ENCODE data around the gene ZNF823.
A peak's percentile ranks its signal among the peaks of the same experiment; 100 is the strongest.

ZNF823 gene

GRCh38 chr19:11737964-11738745 is 591 bp downstream of the ZNF823 start:
- DNase-seq (ENCODE audit: low read depth in 2 of 2), result peak; percentile 9 to 28

- peak in 1 of 2 donors; percentile 1 for DNase-seq (ENCODE audit: low read depth in 2 of 2)
These were observed 2.0 kb downstream of the ZNF823 start for GRCh38 chr19:11736696-11737095.

GRCh38 chr19:11735375-11735774 is 3.4 kb downstream of the ZNF823 start:
- DNase-seq (ENCODE audit: low read depth in 2 of 2), result no peak

GRCh38 chr19:11729586-11729985 is 9.2 kb downstream of the ZNF823 start:
- no peak for DNase-seq (ENCODE audit: low read depth in 2 of 2)

GRCh38 chr19:11722414-11722813 is 16.3 kb downstream of the ZNF823 start:
- no peak for DNase-seq (ENCODE audit: low read depth in 2 of 2)

DNA sequence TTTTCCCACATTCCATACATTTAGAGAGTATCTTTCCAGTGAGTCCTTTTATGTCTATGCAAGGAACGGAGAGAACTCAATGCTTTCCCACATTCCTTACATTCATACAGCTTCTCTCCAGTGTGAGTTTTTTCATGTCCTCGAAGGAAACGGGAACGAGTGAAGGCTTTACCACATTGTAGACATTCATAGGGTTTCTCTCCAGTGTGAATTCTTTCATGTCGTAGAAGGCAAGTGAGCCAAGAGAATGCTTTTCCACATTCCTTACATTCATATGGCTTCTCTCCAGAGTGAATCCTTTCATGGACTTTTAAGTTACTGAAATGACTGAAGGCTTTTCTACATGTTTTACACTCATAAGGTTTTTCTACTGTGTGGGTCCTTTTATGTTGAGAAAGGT is 17.1 kb downstream of the ZNF823 start:
- DNase-seq (ENCODE audit: low read depth in 2 of 2), result no peak

DNA sequence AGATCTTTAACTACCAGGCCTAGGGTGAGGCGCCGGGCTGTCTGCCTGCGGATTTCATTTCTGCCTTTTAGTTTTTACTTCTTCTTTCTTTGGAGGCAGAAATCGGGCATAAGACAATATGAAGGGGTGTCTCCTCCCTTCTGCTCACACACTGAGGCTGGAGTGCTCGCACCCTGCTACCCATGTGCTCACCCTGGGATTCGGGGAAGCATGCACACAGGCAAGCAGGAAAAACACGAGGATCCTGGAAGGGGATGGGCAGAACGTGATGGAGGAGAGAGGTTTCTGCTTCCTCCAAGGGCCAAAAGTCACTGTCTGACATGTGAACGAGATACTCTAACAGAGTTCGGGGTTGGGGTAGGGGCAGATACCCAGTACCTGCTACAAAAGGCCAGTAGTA is 28.4 kb downstream of the ZNF823 start:
- no peak for DNase-seq (ENCODE audit: low read depth in 2 of 2)

DNA sequence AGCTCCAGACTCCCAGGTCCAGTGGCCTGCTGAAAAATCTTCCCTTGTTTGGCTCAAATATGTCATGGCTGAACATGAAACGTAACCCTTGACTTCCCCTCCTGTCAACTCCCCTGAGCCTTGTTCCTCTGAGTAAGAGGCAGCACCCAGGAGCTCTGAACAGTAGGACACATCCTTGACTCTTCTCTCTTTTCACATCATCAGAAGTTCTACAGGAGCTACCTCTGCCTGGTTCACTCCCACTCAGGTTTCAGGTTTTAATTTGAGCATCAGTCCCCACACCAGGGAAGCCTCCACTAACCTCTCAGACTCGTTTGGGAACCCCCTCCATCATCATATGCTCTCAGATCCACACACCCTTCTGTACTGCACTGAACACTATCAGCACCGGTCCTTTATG is 30.3 kb downstream of the ZNF823 start:
- no peak for DNase-seq (ENCODE audit: low read depth in 2 of 2)

GRCh38 chr19:11705474-11705873 is 33.3 kb downstream of the ZNF823 start:
- DNase-seq (ENCODE audit: low read depth in 2 of 2), result no peak

DNA sequence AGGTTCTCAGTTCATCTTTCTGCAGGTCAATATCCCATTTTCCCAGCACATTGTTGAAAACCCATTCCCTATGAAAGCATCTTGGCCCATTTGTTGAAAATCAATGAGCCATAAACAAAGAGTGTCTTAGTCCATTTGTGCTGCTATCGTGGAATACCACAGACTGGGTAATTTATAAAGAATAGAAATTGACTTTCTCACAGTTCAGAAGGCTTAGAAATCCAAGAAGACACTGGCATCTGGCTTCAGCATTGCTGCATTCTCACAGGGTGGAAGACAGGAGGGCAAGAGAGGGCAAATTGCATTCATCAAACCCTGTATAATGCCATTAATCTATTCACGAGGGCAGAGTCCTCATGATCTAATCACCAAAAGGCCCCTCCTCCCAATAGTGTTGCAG is 34.1 kb downstream of the ZNF823 start:
- no peak for DNase-seq (ENCODE audit: low read depth in 2 of 2)

DNA sequence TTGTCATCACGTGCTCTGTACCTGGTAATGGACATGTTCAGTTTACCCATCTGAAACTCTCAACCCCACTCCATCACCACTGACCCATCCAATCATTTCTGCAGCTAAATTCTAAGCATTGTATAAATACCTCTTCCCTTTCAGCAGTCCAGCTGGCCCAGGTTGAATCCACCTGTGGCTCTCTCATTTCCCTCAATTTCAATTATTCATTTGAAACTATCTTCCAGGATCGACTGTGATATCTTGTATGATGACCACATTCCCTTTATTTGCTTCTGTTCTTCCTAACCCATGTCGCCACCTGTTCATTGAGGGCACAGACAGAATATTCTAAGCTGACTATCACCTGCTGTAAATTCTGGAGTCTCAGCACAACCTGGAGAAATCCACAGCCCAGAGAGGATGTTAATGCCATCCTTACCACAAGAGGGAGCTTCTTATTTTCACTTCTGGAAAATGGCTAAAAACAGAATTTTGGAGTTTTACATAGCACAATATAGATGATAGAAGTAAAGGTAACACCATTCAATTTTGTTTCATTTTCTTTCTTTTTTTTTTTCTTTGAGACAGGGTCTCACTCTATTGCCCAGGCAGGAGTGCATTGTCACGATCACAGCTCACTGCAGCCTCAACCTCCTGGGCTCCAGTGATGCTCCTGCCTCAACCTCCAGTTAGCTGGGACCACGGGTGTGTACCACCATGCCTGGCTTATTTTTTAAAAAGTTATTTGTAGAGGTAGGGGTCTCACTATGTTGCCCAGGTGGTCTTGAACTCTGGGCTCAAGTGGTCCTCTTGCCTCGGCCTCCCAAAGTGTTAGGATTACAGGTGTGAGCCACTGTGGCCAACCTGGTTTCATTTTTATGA is 38.6 kb downstream of the ZNF823 start:
- no peak for DNase-seq (ENCODE audit: low read depth in 2 of 2)

GRCh38 chr19:11698231-11698630 is 40.5 kb downstream of the ZNF823 start:
- no peak for DNase-seq (ENCODE audit: low read depth in 2 of 2)

GRCh38 chr19:11697284-11697855 is 41.4 kb downstream of the ZNF823 start:
- no peak for DNase-seq (ENCODE audit: low read depth in 2 of 2)

DNA sequence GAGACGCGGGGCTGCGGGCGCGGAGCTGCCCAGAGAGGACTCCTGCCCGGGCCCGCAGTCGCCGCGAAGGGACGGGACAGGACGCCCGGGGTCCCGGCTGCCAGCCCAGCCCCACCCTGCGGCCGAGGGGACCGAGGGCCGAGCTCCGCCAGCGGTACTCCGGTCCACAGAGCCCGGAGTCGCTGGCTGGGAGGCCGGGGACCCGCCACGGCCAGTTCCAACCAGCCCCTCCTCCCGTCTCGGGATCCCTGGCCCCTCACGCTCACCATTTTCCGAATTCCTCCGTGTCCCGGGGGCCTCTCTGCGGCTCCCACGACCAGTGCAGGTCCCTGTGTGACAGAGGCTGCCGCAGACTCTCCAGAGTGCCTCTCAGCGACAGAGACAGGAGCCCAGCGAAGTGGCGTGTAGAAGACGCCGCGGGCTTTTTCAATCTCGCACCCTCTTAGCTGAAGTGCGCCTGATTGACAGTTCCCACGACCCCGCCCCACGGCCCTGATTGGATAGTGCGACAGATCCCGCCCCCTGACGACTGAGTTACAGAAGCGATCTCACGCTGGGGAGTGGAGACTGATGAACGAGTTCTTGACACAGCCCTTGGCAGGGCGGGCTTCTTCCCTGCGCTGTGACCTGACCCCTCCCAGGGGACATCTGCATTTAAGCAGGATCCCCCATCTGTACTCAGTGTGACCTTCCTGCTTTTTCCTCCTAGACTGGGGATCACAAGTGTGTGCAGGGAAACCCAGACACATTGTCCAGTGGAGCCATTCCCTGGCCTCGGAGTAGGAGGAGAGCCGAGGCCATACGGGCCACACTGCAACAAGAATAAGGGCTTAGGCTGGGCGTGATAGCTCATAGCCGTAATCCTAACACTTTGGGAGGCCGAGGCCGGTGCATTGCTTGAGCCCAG is 44.0 kb downstream of the ZNF823 start:
- DNase-seq (ENCODE audit: low read depth in 2 of 2), result peak; percentile 76 to 91

GRCh38 chr19:11693505-11694499 is 44.9 kb downstream of the ZNF823 start:
- no peak for DNase-seq (ENCODE audit: low read depth in 2 of 2)

- no peak for DNase-seq (ENCODE audit: low read depth in 2 of 2)
These were observed 46.5 kb downstream of the ZNF823 start for GRCh38 chr19:11692127-11692790.

GRCh38 chr19:11685676-11686650 is 52.8 kb downstream of the ZNF823 start:
- DNase-seq (ENCODE audit: low read depth in 2 of 2), result no peak

DNA sequence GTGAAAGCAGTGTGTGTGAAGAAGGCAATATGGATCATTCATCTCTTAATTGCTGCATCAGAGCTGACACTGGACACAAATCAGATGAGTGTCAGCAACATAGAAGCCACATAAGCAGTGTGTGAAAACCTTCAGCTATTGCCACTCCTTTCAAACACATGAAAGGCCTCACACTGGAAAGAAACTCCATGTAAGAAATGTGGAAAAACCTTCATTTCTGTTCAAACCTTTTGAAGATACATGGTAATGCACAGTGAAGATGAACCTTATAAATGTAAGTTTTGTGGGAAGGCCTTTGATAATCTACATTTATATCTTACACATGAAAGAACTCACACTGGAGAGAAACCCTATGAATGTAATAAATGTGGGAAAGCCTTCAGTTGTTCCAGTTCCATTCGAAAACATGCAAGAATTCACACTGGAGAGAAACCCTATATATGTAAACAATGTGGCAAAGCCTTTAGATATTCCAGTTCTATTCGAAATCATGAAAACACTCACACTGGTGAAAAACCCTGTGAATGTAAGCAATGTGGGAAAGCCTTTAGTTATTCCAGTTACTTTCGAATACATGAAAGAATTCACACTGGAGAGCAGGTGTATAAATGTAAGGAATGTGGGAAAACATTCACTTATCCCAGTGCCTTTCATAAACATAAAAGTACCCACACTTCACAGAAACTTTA is 53.6 kb downstream of the ZNF823 start:
- DNase-seq (ENCODE audit: low read depth in 2 of 2), result no peak
